Neural cell (in vitro differentiated cells): Measurements from ENCODE around the gene SMCO2.

Experiments
- CTCF ChIP-seq: fragments of 450-650 bp; IDR thresholded peaks from 2 replicates; pipeline ENCODE4 v1.5.1; 2014; ENCODE audit warnings: antibody characterized with exemption, mild to moderate bottlenecking, moderate library complexity; ENCODE audit not compliant: poor library complexity, severe bottlenecking
- EP300 ChIP-seq: fragments of 450-650 bp; conservative IDR thresholded peaks from 2 replicates; pipeline ENCODE4 v1.6.1; 2014; ENCODE audit warnings: antibody characterized with exemption, mild to moderate bottlenecking, moderate library complexity; ENCODE audit not compliant: poor library complexity, severe bottlenecking
- EZH2 ChIP-seq: fragments of 200-600, 300-800 bp; shearing (Covaris generic), sonication (generic); IDR thresholded peaks from 2 replicates; pipeline ENCODE4 v1.6.1; 2014; ENCODE audit warnings: antibody characterized with exemption, low read length, borderline replicate concordance, mild to moderate bottlenecking; ENCODE audit not compliant: insufficient read depth, poor library complexity, severe bottlenecking
- POLR2AphosphoS5 ChIP-seq: IDR thresholded peaks from 2 replicates; pipeline ENCODE4 v1.6.1; 2012
- RAD21 ChIP-seq: fragments of 450-650 bp; conservative IDR thresholded peaks from 2 replicates; pipeline ENCODE4 v1.6.1; 2014; ENCODE audit warnings: antibody characterized with exemption, mild to moderate bottlenecking, moderate library complexity

GRCh38 chr12:27547592-27547991, 101.1 kb downstream of the SMCO2 start:
- TF ChIP-seq CTCF: no peak
- no peak for TF ChIP-seq POLR2AphosphoS5
- no peak for TF ChIP-seq EP300
- no peak for TF ChIP-seq RAD21
- TF ChIP-seq EZH2: no peak
